ENCODE results near the gene CD44. TPM values are rescaled to one million over a fixed set of nuclear protein-coding genes. Genes with fewer than 3 reads are reported as not detected.

The CD44 gene
- total RNA-seq, 4 donors from 2014 or later: 164 to 302 (median 189) TPM

- DNase-seq: no peak
- no peak overlapping the region for H3K27ac ChIP-seq
- TF ChIP-seq, protein P1, sequence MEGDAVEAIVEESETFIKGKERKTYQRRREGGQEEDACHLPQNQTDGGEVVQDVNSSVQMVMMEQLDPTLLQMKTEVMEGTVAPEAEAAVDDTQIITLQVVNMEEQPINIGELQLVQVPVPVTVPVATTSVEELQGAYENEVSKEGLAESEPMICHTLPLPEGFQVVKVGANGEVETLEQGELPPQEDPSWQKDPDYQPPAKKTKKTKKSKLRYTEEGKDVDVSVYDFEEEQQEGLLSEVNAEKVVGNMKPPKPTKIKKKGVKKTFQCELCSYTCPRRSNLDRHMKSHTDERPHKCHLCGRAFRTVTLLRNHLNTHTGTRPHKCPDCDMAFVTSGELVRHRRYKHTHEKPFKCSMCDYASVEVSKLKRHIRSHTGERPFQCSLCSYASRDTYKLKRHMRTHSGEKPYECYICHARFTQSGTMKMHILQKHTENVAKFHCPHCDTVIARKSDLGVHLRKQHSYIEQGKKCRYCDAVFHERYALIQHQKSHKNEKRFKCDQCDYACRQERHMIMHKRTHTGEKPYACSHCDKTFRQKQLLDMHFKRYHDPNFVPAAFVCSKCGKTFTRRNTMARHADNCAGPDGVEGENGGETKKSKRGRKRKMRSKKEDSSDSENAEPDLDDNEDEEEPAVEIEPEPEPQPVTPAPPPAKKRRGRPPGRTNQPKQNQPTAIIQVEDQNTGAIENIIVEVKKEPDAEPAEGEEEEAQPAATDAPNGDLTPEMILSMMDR (IDR thresholded peaks at IDR 0.05): no peak
- no peak for TF ChIP-seq POLR2A (IDR thresholded peaks at IDR 0.05)
- intact Hi-C loops (cut with DNase I): no loop called here
- no peaks in the 10 kb centered on the region for H3K9me3 ChIP-seq
- H3K4me1 ChIP-seq: peaks cover 0 to 6% of the 10 kb centered on the region in 2 donors
- no peaks in the 10 kb centered on the region for H3K36me3 ChIP-seq
- no peak overlapping the region for H3K4me3 ChIP-seq (replicated peaks in 1 of 3)
- no peaks in the 10 kb centered on the region for H3K27me3 ChIP-seq
These were observed 117.3 kb downstream of the CD44 start for GRCh38 chr11:35256296-35256695.

DNA sequence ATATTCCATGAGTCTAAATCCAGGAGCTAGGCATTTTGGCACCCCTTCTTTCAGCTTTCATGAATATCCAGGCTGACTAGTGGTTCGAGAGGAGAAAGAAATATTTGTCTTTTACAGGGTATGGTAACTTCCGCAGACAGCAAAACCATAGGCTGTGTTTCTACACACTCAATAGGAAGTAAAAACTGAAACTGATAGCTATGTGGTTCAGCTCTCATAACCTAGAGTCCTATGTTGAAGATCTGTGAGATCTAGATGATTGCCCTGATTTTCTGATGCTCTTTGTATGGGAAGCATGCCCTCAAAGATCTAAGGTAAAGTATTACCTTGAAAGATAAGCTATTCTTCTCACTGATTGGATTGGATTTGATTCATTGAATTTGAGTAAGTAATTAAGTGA lies 118.3 kb downstream of the CD44 start:
- TF ChIP-seq, protein P1 (IDR thresholded peaks at IDR 0.05): no peak
- TF ChIP-seq POLR2A (IDR thresholded peaks at IDR 0.05): no peak
- Histone ChIP-seq H3K9me3 (no peaks in the 10 kb centered on the region), H3K27ac (no peak overlapping the region), H3K36me3 (no peaks in the 10 kb centered on the region), H3K4me1 (peaks cover 0 to 6% of the 10 kb centered on the region in 2 donors), H3K27me3 (no peaks in the 10 kb centered on the region), H3K4me3 (replicated peaks in 1 of 3) (no peak overlapping the region)
- WGBS, 2 donors: 61 to 92% methylated on average over 2 of the region's 2 CpGs
- no peak for DNase-seq
- intact Hi-C loops (cut with DNase I): no loop called here

DNA sequence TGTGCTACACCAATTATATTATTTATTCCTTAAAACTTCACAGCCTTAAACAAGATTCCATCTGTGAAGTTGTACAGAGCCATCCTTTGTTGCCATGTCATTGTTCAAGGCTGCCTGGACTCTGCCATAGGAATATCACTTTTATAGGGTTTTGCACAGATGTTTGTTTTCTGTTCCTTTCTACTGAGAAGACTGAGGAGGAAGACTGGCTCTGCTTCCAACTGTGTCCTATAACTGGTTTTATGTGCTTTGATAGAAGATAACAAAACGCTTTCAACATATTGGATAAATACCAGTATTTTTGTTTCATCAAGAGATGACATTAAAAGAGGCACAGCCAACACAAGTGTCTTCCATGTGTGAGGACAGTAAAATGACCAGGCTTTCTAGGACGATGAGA lies 120.6 kb downstream of the CD44 start:
- no peaks in the 10 kb centered on the region for H3K36me3 ChIP-seq
- 85 to 90% methylated on average over 2 of the region's 2 CpGs for WGBS, 2 donors
- no peaks in the 10 kb centered on the region for H3K4me1 ChIP-seq
- TF ChIP-seq, protein P1 (IDR thresholded peaks at IDR 0.05): no peak
- no peak for TF ChIP-seq POLR2A (IDR thresholded peaks at IDR 0.05)
- DNase-seq: no peak
- intact Hi-C loops (cut with DNase I): no loop called here
- no peak overlapping the region for H3K27ac ChIP-seq
- H3K9me3 ChIP-seq: no peaks in the 10 kb centered on the region
- H3K27me3 ChIP-seq: no peaks in the 10 kb centered on the region
- no peak overlapping the region for H3K4me3 ChIP-seq (replicated peaks in 1 of 3)

- H3K36me3 ChIP-seq: no peaks in the 10 kb centered on the region
- TF ChIP-seq, protein P1 (IDR thresholded peaks at IDR 0.05): no peak
- TF ChIP-seq POLR2A (IDR thresholded peaks at IDR 0.05): no peak
- no peak for DNase-seq
- H3K4me3 ChIP-seq (replicated peaks in 1 of 3): no peak overlapping the region
- intact Hi-C loops (cut with DNase I): no loop called here
- no peaks in the 10 kb centered on the region for H3K9me3 ChIP-seq
- 64 to 73% methylated on average over 10 of the region's 10 CpGs for WGBS, 2 donors
- H3K4me1 ChIP-seq: no peaks in the 10 kb centered on the region
- no peaks in the 10 kb centered on the region for H3K27me3 ChIP-seq
- no peak overlapping the region for H3K27ac ChIP-seq
These were observed 121.5 kb downstream of the CD44 start for GRCh38 chr11:35260342-35260985.

DNA sequence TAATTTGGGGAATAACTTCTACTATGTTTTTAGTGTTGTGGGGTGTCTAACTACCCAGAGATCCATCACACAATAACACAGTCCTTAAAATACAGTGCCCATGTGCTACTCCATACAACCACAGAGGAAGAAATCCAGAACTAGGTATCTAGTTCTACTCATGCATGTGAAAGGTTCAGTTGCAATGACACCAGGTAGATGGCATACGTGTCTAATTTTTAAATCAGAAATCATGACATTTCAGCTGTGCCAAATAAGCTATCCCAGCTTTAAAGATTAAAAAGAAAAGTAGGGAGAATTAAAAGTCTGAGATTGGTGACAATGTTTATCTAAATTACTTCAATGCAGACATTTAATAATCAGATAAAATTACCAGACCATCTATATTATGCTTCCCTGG lies 122.2 kb downstream of the CD44 start:
- Histone ChIP-seq H3K4me3 (replicated peaks in 1 of 3) (no peak overlapping the region), H3K36me3 (no peaks in the 10 kb centered on the region), H3K4me1 (peaks cover 4 to 7% of the 10 kb centered on the region in 2 donors), H3K27ac (no peak overlapping the region), H3K9me3 (no peaks in the 10 kb centered on the region), H3K27me3 (no peaks in the 10 kb centered on the region)
- no peak for DNase-seq
- WGBS, 2 donors: 91 to 95% methylated on average over 1 of the region's 1 CpG
- TF ChIP-seq, protein P1 (IDR thresholded peaks at IDR 0.05): no peak
- no peak for TF ChIP-seq POLR2A (IDR thresholded peaks at IDR 0.05)
- intact Hi-C loops (cut with DNase I): no loop called here

All from thyroid gland (tissue), 4 donors.